Measurements from ENCODE around the gene CYRIA. TPM values are rescaled to one million over a fixed set of nuclear protein-coding genes. Genes with fewer than 3 reads are reported as not detected.

CYRIA gene
- total RNA-seq, 4 donors from 2014 or later, result 0.53 to 11.6 (median 4.6) TPM

- peak in 1 of 3 donors; percentile 61 for DNase-seq
Measured at GRCh38 chr2:16630463-16630862, 35.2 kb downstream of the CYRIA start.

GRCh38 chr2:16629770-16630169 is 35.9 kb downstream of the CYRIA start:
- DNase-seq, result no peak
- Histone ChIP-seq H3K36me3 (no peaks in the 10 kb centered on the region), H3K9me3 (no peaks in the 10 kb centered on the region), H3K4me3 (no peak overlapping the region), H3K4me1 (peaks cover 0 to 38% (median 20%) of the 10 kb centered on the region in 4 donors), H3K27me3 (no peaks in the 10 kb centered on the region), H3K27ac (peak overlapping the region in 1 of 4 donors; percentile 47)
- TF ChIP-seq CTCF (IDR thresholded peaks at IDR 0.05) (no peak), POLR2A (IDR thresholded peaks at IDR 0.05) (no peak)

More at GRCh38 chr2:16630463-16630862, 35.2 kb downstream of the CYRIA start:
- Histone ChIP-seq H3K4me3 (no peak overlapping the region), H3K9me3 (no peaks in the 10 kb centered on the region), H3K36me3 (no peaks in the 10 kb centered on the region), H3K27me3 (no peaks in the 10 kb centered on the region), H3K4me1 (peaks cover 0 to 34% (median 16%) of the 10 kb centered on the region in 4 donors), H3K27ac (peak overlapping the region in 1 of 4 donors; percentile 47)
- no peak for TF ChIP-seq POLR2A (IDR thresholded peaks at IDR 0.05)
- peak in 2 of 6 experiments; percentile 22 to 24 for TF ChIP-seq CTCF (IDR thresholded peaks at IDR 0.05)

- Histone ChIP-seq H3K4me3 (no peak overlapping the region), H3K27me3 (no peaks in the 10 kb centered on the region), H3K9me3 (no peaks in the 10 kb centered on the region), H3K36me3 (no peaks in the 10 kb centered on the region), H3K4me1 (peaks cover 0 to 40% (median 22%) of the 10 kb centered on the region in 4 donors), H3K27ac (peak overlapping the region in 1 of 4 donors; percentile 80)
- DNase-seq, result no peak
- TF ChIP-seq CTCF (IDR thresholded peaks at IDR 0.05) (no peak), POLR2A (IDR thresholded peaks at IDR 0.05) (no peak)
Measured at GRCh38 chr2:16629044-16629443, 36.6 kb downstream of the CYRIA start.

GRCh38 chr2:16628314-16628713 is 37.3 kb downstream of the CYRIA start:
- no peak overlapping the region for H3K4me3 ChIP-seq
- H3K36me3 ChIP-seq, result no peaks in the 10 kb centered on the region
- peaks cover 0 to 40% (median 22%) of the 10 kb centered on the region in 4 donors for H3K4me1 ChIP-seq
- no peaks in the 10 kb centered on the region for H3K27me3 ChIP-seq
- no peaks in the 10 kb centered on the region for H3K9me3 ChIP-seq
- H3K27ac ChIP-seq, result peak overlapping the region in 1 of 4 donors; percentile 80
- TF ChIP-seq POLR2A (IDR thresholded peaks at IDR 0.05) (no peak), CTCF (IDR thresholded peaks at IDR 0.05) (no peak)
- DNase-seq, result peak in 1 of 3 donors; percentile 56

GRCh38 chr2:16626997-16627605 is 38.5 kb downstream of the CYRIA start:
- H3K36me3 ChIP-seq, result no peaks in the 10 kb centered on the region
- peaks cover 0 to 43% (median 22%) of the 10 kb centered on the region in 4 donors for H3K4me1 ChIP-seq
- peak overlapping the region; percentile 43 to 80 (median 61) for H3K27ac ChIP-seq

More at GRCh38 chr2:16626997-16627605, 38.5 kb downstream of the CYRIA start:
- TF ChIP-seq POLR2A (IDR thresholded peaks at IDR 0.05), result no peak
- no peak for TF ChIP-seq CTCF (IDR thresholded peaks at IDR 0.05)
- no peak for DNase-seq
- no peaks in the 10 kb centered on the region for H3K9me3 ChIP-seq
- no peaks in the 10 kb centered on the region for H3K27me3 ChIP-seq
- no peak overlapping the region for H3K4me3 ChIP-seq

All from Peyer's patch (tissue), 4 donors.